Activated CD4-positive, alpha-beta memory T cell treated with anti-CD3 and anti-CD28 coated beads, Interleukin-2, amount 10 ng/mL, durations not matched to agents 7 days and 5 days (primary cell): ENCODE data around the gene TMEM167B. TPM values are rescaled to one million over a fixed set of nuclear protein-coding genes. Genes with fewer than 3 reads are reported as not detected.

Experiments
- CTCF ChIA-PET: fragments of 350-600 bp; sonication (Branson Sonifier 250); formaldehyde crosslinking; loops from one replicate; lab custom pipeline; 2021; ENCODE audit warnings: antibody characterized with exemption, inconsistent platforms; lab: Charles Lee
- POLR2A ChIA-PET: fragments of 350-600 bp; sonication (Branson Sonifier 250); formaldehyde crosslinking; loops from one replicate; lab custom pipeline; 2021; ENCODE audit warnings: antibody characterized with exemption; lab: Charles Lee
- DNase-seq: peaks from one replicate; pipeline ENCODE4 v3.0.0-alpha.2; 2020
- H3K27ac Mint-ChIP-seq: one replicate; pipeline ENCODE4 v1.8.0; 2021; ENCODE audit warnings: mild to moderate bottlenecking, mixed read lengths
- H3K27me3 Mint-ChIP-seq: one replicate; pipeline ENCODE4 v1.8.0; 2021; ENCODE audit warnings: mixed read lengths
- H3K36me3 Mint-ChIP-seq: one replicate; pipeline ENCODE4 v1.8.0; 2021; ENCODE audit warnings: low read depth, mixed read lengths
- H3K4me1 Mint-ChIP-seq: one replicate; pipeline ENCODE4 v1.8.0; 2021; ENCODE audit warnings: mixed read lengths
- H3K4me3 Mint-ChIP-seq: one replicate; pipeline ENCODE4 v1.8.0; 2021; ENCODE audit warnings: mild to moderate bottlenecking, mixed read lengths
- H3K9me3 Mint-ChIP-seq: one replicate; pipeline ENCODE4 v1.8.0; 2021; ENCODE audit warnings: mixed read lengths
- total RNA-seq, 2 experiments: library from RNA; stranded (reverse); gene quantifications; one replicate each; pipeline ENCODE4 v1.2.3, GENCODE V29; 2021

The TMEM167B gene
- total RNA-seq, 2 experiments from 2014 or later, result 29.6 to 31.8 TPM

DNA sequence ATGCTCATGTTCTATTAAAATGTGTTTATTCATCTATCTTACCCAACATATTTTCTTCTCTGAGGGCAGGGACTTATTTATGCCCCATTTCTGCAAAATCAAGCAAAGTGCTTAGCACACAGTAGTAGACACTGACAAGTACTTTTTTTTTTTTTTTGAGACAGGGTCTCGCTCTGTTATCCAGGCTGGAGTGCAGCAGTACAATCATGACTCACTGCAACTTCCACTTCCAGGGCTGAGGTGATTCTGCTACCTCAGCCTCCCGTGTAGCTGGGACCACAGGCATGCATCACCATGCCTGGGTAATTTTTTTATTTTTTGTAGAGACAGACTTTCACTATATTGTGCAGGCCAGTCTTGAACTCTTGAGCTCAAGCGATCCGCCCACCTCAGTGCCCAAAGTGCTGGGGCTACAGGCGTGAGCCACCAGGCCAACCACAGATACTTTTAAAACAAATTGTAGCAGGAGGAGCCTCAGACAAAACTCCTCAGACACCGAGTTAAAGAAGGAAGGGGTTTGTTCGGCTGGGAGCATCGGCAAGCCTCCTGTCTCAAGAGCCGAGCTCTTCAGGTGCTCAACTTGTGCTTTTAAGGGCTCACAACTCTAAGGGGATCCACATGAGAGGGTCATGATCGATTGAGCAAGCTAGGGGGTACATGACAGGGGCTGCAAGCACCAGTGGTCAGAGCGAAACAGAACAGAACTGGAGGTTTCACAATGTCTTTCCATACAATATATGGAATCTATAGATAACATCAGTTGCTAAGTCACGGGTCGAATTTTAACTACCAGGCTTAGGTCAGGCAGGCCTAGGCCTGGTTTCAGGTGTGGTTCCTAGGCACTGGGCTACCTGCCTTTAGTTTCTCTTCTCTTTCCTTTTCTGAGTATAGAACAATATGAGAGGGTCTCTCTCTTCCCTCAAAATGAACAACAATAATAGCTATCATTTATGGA, 5.7 kb upstream of the TMEM167B start:
- no peak for DNase-seq
- CTCF ChIA-PET, result interaction anchor here (0.7 to 4.2 kb wide), 4 partner anchors 9 to 85 kb away, joined by 3 to 22 read pairs (median 4); partner anchors contain the start of gene TAF13
- Mint-ChIP-seq H3K9me3 (no peaks in the 10 kb centered on the region), H3K27ac (no peak overlapping the region), H3K36me3 (no peaks in the 10 kb centered on the region), H3K27me3 (no peaks in the 10 kb centered on the region), H3K4me3 (no peak overlapping the region), H3K4me1 (peaks cover 12% of the 10 kb centered on the region)
- POLR2A ChIA-PET, result interaction anchor here (6.8 kb wide), 1 partner anchor 14 kb away, joined by 32 read pairs; no protein-coding TSS in a partner anchor

DNA sequence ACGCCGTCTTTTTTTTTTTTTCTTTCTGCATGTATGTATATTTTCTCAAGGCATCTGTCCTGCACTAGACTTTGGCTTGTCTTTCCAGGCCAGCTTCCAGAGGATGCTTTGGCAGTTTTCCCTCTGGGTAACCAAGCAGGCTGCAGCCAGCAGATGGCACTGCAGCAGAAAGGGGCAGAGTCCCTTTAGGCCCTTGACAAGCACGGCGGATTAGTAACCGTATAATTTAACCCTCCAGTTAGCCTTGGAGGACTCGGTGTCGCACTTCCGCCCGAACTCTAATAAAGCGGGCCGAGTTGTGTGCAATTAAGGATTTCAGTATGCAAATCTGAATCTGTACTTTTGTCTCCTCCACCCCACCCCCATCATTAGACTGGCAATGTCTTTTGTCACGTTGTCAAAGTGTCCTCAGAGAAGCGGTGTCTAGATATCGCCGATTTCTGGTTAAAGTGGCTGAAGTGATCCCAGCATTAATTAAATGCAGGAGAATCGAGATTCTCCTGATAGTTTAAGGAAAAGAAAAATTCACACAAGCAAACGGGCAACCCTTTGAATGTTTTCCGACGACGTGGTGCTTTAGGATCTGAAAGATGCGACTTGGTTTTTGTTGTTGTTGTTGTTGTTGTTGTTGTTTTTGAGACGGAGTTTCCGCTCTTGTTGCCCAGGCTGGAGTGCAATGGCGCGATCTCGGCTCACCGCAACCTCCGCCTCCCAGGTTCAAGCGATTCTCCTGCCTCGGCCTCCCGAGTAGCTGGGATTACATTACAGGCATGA, 1.1 kb upstream of the TMEM167B start:
- Mint-ChIP-seq H3K27ac (peak overlapping the region; percentile 82), H3K27me3 (no peaks in the 10 kb centered on the region), H3K4me3 (peak overlapping the region; percentile 85), H3K9me3 (no peaks in the 10 kb centered on the region), H3K4me1 (peaks cover 43% of the 10 kb centered on the region), H3K36me3 (peaks cover 17% of the 10 kb centered on the region)
- ChIA-PET POLR2A (interaction anchor here (0.8 to 2.9 kb wide), 9 partner anchors 7 to 896 kb away, joined by 3 to 80 read pairs (median 7); partner anchors contain the start of genes SARS1, TAF13 and WDR47), CTCF (interaction anchor here (1.0 to 3.1 kb wide), 7 partner anchors 10 to 23 kb away, joined by 4 to 38 read pairs (median 7); partner anchors contain the start of gene TAF13)
- DNase-seq, result peak; percentile 41

DNA sequence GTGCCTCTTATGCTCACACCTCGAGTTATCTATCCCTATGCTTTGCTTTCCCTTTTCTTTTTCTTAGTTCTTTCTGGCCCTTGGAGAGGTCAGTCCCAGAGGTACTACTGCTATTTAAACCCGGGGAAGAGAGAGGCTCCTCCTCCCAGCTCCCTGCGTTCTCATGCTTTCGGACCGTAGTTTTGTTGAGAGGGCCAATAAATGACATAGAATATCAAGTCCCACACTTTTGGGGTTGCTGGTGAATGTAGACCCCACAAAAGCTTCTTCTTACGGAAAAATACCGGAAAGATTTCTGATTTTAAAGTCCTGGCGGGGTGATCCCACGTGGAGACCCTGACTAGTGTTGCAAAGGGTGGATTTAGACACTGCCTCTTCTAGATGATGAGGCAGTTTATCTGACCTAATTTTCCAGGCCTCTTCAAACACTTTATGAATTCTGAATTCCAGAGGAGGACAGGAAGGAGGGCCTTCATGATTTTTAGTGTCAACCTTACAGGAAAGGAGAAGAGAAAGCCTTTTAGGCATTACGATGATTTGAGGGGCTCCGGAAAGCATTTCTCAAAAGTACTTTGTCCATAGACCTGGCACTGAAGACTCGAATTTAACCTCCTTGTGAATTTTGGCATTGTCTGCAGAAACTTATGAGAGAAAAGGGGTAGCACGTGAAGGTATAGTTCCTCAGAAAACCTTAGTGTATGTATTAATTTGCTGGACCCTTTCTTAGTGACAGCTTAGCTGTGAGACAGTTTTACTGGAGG, 694 bp downstream of the TMEM167B start:
- no peaks in the 10 kb centered on the region for H3K9me3 Mint-ChIP-seq
- peak overlapping the region; percentile 85 for H3K4me3 Mint-ChIP-seq
- ChIA-PET CTCF (interaction anchor here (1.0 to 3.1 kb wide), 6 partner anchors 9 to 441 kb away, joined by 3 to 38 read pairs (median 8); partner anchors contain the start of genes TAF13 and WDR47), POLR2A (interaction anchor here (0.8 to 2.9 kb wide), 15 partner anchors 9 to 399 kb away, joined by 3 to 80 read pairs (median 5); partner anchors contain the start of genes CLCC1, ELAPOR1, PRPF38B and PSMA5)
- no peaks in the 10 kb centered on the region for H3K27me3 Mint-ChIP-seq
- peak; percentile 37 for DNase-seq
- H3K27ac Mint-ChIP-seq, result peak overlapping the region; percentile 82
- H3K36me3 Mint-ChIP-seq, result peaks cover 28% of the 10 kb centered on the region
- H3K4me1 Mint-ChIP-seq, result peaks cover 44% of the 10 kb centered on the region

DNA sequence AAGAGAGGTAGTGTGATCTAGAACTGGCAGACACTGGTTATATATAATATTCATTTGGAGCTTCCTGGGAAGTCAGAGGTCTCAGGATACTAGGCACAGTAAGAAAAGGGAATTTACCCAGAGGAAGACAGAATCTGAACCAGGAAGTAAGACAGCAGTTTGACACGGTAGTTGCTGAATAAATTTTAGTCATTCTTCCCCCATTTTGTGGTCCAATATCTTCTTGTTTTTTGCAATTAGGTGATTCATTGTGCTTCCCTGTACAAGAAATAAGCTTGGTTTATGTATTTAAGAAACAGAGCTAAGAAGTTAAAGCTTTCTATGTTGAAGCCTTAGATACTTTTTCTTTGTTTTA, 1.3 kb downstream of the TMEM167B start:
- ChIA-PET POLR2A (interaction anchor here (0.8 to 2.9 kb wide), 11 partner anchors 9 to 399 kb away, joined by 3 to 80 read pairs (median 5); partner anchors contain the start of genes ELAPOR1, PRPF38B, PSMA5 and SARS1), CTCF (interaction anchor here (0.6 to 3.1 kb wide), 7 partner anchors 8 to 441 kb away, joined by 3 to 38 read pairs (median 4); partner anchors contain the start of genes TAF13 and WDR47)
- H3K4me3 Mint-ChIP-seq, result peak overlapping the region; percentile 85
- no peaks in the 10 kb centered on the region for H3K27me3 Mint-ChIP-seq
- peaks cover 30% of the 10 kb centered on the region for H3K36me3 Mint-ChIP-seq
- peak overlapping the region; percentile 82 for H3K27ac Mint-ChIP-seq
- H3K4me1 Mint-ChIP-seq, result peaks cover 44% of the 10 kb centered on the region
- no peaks in the 10 kb centered on the region for H3K9me3 Mint-ChIP-seq
- DNase-seq, result no peak

DNA sequence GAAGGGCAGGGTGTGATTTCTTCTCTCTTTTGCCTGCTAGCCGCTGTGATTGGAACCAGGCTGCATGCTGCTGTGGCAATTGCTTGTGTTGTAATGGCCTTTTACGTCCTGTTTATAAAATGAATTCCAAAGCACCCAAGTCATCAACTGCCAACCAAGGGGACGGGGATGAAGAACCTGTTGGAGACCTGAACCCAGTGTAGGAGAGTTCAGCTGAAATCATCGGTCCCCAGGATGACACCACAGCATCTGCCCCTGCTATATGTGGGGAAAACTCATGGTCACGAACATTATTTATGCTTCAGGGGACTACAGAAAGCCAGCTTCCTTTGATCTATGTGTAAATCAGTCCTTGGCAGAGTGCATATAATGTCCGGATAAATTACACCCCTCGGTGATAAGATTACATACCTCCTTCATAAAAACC, 3.8 kb downstream of the TMEM167B start:
- DNase-seq, result no peak
- H3K27me3 Mint-ChIP-seq, result no peaks in the 10 kb centered on the region
- POLR2A ChIA-PET, result no interaction called here
- H3K4me1 Mint-ChIP-seq, result peaks cover 44% of the 10 kb centered on the region
- H3K27ac Mint-ChIP-seq, result no peak overlapping the region
- H3K36me3 Mint-ChIP-seq, result peaks cover 30% of the 10 kb centered on the region
- no peaks in the 10 kb centered on the region for H3K9me3 Mint-ChIP-seq
- H3K4me3 Mint-ChIP-seq, result no peak overlapping the region
- CTCF ChIA-PET, result no interaction called here

DNA sequence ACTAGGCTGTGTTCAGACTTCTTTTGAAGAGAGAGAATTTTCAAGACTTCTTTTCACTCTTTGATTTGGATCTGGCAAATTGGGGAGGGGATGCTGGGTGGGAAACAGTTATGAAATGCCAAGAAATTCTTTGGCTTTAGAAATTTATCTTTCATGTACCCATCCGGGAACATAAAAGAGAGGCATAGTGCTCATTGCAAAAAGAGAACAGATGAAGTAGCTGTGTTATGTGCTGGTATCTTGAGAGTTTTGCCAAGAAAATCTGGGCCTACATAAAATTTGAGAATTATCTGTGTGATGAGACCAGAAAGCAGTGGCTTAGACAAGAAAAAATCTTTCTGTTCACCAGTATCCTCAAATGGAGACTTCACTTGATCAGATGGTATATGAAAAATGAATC, 4.3 kb downstream of the TMEM167B start:
- ChIA-PET POLR2A (no interaction called here), CTCF (no interaction called here)
- Mint-ChIP-seq H3K27me3 (no peaks in the 10 kb centered on the region), H3K27ac (no peak overlapping the region), H3K4me3 (no peak overlapping the region), H3K36me3 (peaks cover 31% of the 10 kb centered on the region), H3K9me3 (no peaks in the 10 kb centered on the region), H3K4me1 (peaks cover 41% of the 10 kb centered on the region)
- no peak for DNase-seq

DNA sequence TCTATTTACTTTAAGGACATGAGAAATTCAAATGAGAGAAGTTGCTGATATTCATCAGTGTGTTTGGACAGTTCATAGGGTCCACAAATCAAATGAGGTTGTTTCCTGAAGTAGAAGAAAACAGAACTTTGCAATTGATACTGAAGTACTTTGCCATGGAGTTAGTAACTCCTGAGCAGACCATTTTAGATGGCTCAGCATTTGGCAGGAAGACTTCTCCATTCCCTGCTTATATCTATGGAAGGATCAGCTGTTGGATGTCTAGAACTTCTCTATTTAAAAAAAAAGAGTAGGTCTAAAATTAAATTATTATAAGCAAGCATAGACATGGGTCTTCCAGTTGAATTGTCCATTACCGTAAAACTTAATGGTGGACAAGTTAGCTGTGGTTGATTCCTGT, 5.1 kb downstream of the TMEM167B start:
- Mint-ChIP-seq H3K27me3 (no peaks in the 10 kb centered on the region), H3K9me3 (no peaks in the 10 kb centered on the region), H3K4me1 (peaks cover 36% of the 10 kb centered on the region), H3K27ac (no peak overlapping the region), H3K36me3 (peaks cover 34% of the 10 kb centered on the region), H3K4me3 (no peak overlapping the region)
- POLR2A ChIA-PET, result no interaction called here
- CTCF ChIA-PET, result interaction anchor here (1.4 kb wide), 1 partner anchor 17 kb away, joined by 6 read pairs; a partner anchor contains a TSS
- DNase-seq, result no peak

DNA sequence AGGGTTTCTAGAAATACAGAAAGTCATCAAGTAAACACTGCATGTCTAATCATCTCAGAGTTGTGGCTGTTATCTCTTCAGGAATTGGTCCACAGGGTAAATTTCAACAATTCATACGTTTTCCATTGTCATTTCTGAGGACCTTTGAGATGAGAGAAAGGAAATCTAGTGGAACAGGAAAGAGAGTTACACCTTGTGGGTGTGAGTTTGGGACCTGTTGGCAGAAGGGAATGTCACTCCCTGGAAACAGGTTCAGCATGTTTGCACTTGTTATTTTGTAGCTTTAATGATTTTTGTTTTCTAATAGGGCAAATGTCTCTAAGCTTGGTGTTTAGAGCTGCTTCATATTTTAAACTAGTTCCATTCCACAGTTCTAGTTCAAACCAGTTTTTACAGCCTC, 5.6 kb downstream of the TMEM167B start:
- no peak overlapping the region for H3K27ac Mint-ChIP-seq
- H3K4me1 Mint-ChIP-seq, result peaks cover 35% of the 10 kb centered on the region
- no peak overlapping the region for H3K4me3 Mint-ChIP-seq
- POLR2A ChIA-PET, result no interaction called here
- no peak for DNase-seq
- H3K27me3 Mint-ChIP-seq, result no peaks in the 10 kb centered on the region
- H3K36me3 Mint-ChIP-seq, result peaks cover 39% of the 10 kb centered on the region
- H3K9me3 Mint-ChIP-seq, result no peaks in the 10 kb centered on the region
- CTCF ChIA-PET, result interaction anchor here (1.4 kb wide), 1 partner anchor 17 kb away, joined by 6 read pairs; a partner anchor contains a TSS

DNA sequence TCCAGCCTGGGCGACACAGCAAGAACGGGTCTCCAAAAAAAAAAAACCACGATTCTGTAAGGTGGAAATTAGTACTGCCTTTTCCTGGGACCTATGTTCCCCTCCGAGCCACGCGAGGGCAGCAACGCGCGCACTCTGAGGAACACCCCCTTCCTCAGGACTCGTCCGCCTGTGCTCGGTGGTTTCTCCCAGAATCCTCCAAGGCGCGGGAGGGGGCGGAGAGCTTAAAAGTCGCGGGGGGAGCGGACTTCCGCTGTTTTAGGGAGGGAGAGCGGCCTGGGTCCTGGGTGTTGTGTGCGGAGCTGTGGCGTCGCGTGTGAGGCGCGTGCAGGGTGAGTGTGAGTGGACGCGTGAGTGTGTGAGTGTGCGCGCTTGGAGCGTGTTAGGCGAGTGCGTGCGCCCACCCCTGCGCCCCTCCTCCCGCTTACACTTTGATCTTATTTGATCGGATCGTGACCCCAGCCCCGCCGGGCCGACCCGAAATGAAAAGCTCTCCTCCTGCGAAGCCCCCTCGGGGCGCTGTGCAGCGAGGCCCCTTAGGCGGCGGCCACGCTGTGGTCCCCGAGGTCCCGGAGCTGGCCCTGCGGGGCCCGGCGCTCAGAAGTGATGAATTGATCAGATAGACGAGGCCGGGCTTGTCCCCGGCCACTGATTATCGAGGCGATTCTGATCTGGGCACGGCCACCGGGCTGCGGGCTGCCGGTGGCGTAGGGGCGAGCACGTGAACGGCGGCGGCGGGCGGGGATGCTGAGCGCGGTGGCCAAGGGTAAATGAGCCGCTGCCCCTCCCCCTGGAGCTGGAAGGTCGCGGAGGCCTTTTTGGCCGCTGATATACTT, 9.6 kb downstream of the TMEM167B start:
- Mint-ChIP-seq H3K27me3 (no peaks in the 10 kb centered on the region), H3K27ac (peak overlapping the region; percentile 94), H3K9me3 (no peaks in the 10 kb centered on the region), H3K36me3 (peaks cover 22% of the 10 kb centered on the region), H3K4me3 (peak overlapping the region; percentile 99), H3K4me1 (peaks cover 12% of the 10 kb centered on the region)
- ChIA-PET CTCF (interaction anchor here (0.6 to 2.8 kb wide), 38 partner anchors 8 to 552 kb away, joined by 3 to 58 read pairs (median 4); partner anchors contain the start of genes AKNAD1, CLCC1, ELAPOR1 and GPSM2), POLR2A (interaction anchor here (0.7 to 6.0 kb wide), 29 partner anchors 8 to 1238 kb away, joined by 3 to 92 read pairs (median 4); partner anchors contain the start of genes CLCC1, ELAPOR1, GNAI3 and GPSM2)
- DNase-seq, result peak; percentile 97

DNA sequence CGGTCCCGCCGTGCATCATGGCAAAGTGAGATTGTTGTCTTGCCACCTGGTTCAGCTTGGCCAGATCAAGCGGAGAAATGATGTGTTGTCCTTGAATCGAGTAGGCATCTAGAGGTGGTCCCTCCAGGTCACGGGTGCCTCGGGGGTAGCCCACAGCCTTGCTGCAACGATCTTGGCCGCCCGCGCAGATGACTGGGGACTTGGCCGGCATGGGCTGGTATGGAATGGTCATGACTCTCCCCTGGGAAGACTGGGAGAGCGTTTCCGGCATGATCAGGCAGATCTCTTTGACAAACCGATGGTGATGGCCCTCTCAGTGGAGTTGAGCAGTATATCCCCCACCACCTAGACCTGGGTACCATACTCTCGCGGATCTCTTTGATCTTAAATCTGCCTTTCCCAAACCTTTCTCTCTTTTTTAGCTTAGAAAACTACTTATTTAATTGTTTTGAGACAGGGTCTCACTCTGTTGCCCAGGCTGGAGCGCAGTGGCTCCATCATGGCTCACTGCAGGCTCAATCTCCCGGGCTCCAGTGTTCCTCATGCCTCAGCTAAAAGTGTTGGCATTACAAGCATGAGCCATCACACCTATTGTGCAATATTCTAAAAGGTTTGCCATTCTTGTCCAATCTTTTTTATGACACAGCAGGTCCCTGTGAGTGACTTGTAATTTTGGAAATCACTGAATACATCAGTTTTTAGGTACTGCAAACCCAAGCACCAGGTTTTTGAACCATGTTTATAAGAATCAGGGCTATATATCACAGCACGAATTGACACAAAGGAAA, 14.0 kb downstream of the TMEM167B start:
- DNase-seq, result no peak
- Mint-ChIP-seq H3K27me3 (peaks cover 4% of the 10 kb centered on the region), H3K4me1 (peaks cover 9% of the 10 kb centered on the region), H3K27ac (no peak overlapping the region), H3K4me3 (no peak overlapping the region), H3K9me3 (no peaks in the 10 kb centered on the region), H3K36me3 (peaks cover 17% of the 10 kb centered on the region)
- POLR2A ChIA-PET, result no interaction called here
- CTCF ChIA-PET, result interaction anchor here (1.4 kb wide), 1 partner anchor 10 kb away, joined by 3 read pairs; the partner anchor contains the start of gene ELAPOR1
